ENCODE measurements around the gene BRINP3.

DNA sequence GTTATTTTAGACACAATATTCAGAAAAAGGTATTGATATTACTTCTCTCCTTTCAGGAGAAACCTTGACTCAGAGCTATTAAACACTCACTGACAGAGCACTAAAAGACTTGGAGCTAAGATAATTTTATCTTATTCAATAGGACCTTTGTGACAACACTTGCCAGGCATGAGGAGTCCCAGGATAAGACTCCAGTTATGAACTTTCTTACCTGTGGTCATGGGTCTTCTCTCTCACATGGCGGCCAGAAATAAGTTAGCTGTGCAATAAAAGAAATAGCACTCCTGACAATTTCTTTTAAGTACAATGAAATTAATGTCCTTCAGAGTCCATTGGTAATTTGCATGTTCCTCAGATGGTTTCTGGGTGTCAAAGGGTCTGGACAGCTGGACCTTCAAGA is 382.1 kb downstream of the BRINP3 start:
- TF ChIP-seq POLR2A (IDR thresholded peaks at IDR 0.05; ENCODE audit: low read length) (no peak), GATA1 (IDR thresholded peaks at IDR 0.05; ENCODE audit: low read depth, low read length) (no peak)

Measured in erythroblast (primary cell).